ENCODE results near the gene SLC12A6.
A peak's percentile ranks its signal among the peaks of the same experiment; 100 is the strongest.

SLC12A6 gene

DNA sequence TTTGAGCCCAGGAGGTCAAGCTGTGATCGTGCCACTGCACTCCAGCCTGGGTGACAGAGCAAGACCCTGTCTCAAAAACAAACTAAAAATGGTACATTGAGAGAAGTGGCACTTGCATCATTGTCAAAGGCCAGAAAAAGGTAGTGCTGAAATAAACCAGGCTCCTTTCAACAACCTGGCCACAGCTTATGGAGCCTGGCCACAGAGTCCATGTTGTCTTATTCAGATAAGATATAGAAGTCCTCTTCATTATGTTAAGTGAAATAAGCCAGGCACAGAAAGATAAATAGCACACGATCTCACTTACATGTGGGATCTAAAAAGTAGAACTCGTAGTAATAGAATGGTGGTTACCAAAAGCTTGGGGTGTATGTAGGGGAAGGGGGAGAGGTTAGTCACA, 78.0 kb downstream of the SLC12A6 start:
- DNase-seq (ENCODE audit: low spot score) = no peak

DNA sequence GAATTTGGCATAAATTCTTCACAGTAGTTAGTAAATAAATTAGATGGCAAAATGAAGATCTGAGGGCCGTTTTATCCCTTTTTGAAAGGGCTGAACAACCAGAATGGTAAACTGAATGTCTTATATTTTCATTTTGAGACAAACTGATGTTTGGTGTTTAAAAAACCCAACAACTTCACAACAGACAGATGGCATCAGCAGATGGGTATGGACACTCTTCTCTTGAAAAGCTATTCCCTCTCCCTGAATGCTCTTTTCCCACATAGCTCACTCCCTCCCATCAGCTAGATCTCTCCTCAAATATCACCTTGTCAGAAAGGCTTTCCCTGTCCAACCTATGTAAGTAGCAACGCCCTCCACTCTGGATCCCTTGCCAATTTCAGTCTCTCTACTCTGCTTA, 79.4 kb downstream of the SLC12A6 start:
- DNase-seq (ENCODE audit: low spot score) = no peak

DNA sequence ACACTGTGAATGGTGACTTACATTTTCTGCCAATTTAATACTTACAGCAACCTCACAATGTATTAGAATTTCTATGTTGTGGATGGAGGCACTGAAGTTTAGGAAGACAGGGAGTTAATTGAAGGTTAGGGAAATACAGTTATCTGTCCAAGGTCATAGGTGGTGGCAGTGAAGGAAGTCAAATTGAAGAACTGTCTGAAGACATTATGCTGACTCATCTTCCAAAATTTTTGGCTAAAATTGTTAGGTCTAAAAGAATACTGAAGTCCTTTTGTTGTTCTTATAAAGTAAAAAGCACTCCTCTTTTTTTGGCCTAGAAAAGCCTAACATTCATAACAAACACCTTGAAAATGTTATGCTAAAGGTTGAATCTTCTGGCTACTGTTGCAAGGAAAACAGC, 85.0 kb downstream of the SLC12A6 start:
- DNase-seq (ENCODE audit: low spot score) = no peak

DNA sequence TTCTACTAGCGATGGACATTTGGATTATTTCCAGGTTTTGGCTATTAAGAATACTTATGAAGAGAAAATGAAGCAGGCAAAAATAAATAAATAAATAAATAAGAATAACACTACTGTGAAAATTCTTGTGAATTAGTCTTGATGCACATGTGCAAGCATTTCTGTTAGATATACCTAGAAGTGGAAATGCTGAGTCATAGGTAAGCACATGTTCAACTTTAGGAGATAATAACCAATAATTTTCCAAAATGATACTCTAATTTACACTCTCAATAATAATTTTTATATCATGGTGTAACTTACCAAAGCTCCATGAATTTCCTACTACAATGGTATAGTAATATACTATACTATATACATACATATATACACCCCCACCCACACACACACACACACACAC, 89.4 kb downstream of the SLC12A6 start:
- no peak for DNase-seq (ENCODE audit: low spot score)

DNA sequence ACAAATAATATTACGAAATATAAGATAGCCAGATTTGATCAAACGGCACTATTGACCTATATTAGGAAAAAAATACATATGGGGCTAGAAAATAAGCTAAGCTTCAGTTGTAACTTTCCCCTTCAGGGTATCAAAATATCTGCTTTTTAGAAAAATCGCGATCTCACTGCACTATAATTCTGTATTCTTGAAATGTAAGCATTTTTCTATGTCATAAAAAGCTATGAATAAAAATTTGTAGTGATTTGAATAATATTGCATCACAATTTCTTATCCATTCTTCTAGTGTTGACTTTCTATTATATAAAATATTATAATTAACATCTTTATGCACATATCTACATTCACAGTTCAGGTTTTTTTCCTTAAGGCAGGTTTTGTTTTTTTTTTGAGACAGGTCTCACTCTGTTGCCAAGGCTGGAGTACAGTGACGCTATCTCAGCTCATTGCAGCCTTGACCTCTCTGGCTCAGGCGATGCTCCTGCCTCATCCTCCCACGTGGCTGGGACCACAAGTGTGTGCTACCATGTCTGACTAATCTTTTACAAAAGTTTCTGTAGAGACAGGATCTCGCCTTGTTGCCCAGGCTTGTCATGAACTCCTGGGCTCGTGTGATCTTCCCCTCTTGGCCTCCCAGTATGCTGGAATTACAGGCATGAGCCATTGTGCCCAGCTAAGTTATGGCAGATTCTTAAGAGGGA, 91.2 kb downstream of the SLC12A6 start:
- no peak for DNase-seq (ENCODE audit: low spot score)

DNA sequence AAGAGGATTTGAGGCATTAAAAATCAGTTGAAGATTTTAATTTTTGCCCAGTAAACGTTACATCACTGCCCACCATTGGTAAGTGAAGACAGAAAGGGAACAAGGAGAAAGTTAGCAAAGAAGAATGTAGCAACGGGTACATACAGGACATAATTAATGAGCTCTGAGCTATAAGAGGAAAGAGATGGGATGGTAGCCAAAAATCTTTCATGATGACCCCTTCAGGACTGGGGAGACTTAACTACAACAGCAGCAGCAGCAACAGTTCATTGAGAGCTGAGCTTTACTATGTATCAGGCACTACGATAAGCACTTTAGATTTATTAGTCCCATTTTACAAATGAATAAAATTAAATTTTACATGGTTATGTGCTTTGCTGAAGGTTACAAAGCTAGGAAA, 94.4 kb downstream of the SLC12A6 start:
- DNase-seq (ENCODE audit: low spot score) = no peak

DNA sequence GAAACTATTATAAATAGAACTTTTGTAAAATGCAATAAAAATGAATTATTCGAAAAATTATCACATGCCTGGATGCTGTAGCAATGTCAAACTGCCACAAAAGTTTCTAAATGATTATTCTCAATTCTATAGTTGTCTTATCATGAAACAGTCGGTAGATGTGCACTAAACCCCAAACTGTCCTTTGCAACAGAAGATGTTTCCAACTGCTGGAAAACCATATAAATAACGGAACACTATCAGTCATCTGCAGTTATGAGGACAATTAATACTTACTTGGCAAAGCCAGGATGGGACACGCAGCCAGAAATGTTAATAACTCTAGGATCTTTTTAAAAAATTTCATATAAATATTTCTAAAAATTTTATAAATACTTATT, 95.3 kb downstream of the SLC12A6 start:
- no peak for DNase-seq (ENCODE audit: low spot score)

DNA sequence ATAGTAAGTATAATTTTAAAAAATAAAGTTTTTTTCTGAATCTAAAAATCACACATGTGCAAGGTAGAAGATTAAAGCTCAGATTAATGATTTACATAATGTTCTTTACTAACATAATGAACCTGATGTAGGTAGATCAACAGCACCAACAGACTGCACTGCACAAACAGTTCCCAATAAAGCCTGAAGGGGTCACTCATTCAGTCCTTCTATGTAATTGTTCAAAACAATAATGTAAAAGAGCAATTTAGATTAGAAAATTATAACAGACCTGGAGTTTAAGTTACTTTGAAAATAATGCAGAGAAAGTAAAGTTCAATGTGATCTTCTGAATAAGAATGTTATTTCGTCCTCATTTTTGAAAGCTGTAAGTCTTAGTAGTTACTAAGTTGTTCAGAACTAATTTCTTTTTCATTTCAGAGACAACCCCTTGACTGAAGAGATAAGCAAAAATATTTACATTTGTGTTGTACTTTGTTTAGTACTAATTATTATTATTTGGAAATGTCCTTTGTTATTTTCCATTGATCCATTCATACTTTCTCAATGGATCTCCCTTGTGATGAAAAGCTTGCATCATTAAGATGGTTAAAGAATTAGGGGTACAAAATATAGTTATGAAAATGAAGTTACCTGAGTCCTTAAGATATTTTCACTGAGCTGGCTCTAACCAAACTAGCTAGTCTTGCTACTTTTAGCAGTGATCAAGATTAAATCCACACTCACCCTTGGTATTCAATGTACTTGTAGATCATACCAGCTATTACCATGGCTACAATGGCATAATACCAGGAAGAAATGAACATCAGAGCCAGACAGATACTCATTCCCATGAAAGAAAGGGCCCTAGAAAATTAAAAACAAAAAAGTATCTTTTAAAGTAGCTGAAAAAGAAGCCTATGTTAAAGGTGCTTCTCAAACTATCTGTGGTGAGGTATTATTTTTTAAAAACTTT, 95.9 kb downstream of the SLC12A6 start:
- peak; percentile 12 for DNase-seq (ENCODE audit: low spot score)

DNA sequence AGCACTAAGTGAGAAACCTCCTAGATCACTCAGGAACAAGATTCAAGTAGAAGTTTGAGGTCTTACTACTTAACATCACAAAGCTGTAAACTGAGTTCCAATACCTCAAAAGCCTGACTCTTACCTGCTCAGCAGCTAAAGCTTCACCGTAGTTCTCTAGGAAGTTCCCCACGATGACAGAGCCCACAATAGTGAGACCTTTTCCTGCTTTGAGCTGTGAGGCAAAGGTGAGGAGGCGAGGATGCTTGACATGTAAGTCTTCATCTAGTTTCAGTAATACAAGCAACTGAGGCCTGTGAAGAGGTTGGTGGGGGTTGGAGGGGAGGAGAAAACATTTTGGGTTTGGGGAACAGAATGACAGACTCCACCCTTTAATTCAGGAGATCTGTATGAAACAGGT, 97.0 kb downstream of the SLC12A6 start:
- no peak for DNase-seq (ENCODE audit: low spot score)

DNA sequence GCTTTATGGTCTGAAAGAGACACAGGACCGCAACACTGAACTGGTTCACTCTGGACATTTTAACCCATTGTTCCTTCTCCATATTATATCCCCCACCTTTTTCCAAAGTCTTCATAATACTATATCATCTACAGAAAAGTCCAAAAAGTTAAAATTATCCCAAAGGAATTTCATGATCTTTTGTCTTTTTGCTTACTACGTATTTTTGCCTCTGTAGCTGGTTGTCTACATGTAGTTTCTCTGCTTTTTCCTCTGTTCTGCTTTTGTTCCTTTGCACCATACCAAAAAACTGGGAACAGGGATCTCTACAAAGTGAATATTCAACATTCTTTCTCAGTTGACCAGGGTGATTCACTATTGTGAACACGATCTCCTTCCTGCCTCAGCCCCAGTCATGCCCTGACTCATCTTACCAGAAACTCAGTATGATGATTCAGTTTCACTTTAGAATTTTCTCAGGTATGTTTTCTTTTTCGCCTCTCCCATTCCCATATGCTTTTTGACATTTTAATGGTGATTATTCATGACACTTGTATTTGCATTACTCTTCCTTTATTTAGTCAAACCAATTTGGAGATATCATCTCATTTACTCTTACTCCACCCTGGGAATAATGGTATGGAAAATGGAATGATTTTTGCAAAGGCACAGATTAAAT, 98.3 kb downstream of the SLC12A6 start:
- DNase-seq (ENCODE audit: low spot score) = no peak

DNA sequence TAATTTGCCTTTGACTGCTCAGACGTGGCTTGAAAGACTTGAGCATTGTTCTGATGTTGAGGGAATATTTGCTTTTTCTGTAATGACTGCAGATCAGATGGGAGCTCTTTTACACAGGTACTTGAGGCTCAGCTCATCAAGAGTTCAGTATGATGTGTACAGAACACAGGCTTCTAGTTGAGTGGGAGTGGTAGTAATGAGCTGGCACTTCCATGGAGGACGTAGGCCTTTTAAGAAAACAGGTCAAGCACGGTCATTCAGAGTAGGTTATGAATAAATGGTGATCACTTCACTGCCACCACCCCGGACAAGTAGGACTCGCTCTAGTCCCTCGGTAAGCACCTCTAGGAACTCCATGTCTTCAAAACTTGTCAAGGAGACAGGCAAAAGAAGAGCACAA, 104.0 kb downstream of the SLC12A6 start:
- no peak for DNase-seq (ENCODE audit: low spot score)

DNA sequence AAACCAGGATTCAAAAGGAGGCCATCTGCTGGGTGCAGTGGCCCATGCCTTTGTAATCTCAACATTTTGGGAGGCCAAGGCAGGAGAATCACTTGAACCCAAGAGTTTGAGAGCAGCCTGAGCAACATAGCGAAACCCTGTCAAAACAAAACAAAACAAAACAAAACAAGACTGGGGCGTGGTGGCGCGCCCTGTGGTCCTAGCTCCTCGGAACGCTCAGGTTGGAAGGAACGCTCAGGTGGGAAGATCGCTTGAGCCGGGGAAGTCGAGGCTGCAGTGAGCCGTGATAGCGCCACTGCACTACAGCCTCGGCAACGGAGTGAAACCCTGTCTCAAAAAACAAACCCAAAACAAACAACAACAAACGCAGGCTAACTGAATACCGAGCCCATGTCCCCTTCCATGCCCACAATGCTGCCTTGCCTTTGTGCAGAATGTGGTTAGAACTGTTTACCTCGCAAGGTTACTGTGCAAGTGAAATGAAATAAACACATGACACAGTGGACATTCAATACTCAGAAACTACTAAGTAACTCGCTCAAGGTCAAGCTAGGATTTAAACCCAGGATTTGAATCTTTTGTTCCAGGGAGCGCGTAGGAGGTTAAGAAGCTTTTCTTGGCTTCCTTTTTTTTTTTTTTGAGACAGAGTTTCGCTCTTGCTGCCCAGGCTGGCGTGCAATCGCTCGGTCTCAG, 113.5 kb downstream of the SLC12A6 start:
- DNase-seq (ENCODE audit: low spot score) = no peak

DNA sequence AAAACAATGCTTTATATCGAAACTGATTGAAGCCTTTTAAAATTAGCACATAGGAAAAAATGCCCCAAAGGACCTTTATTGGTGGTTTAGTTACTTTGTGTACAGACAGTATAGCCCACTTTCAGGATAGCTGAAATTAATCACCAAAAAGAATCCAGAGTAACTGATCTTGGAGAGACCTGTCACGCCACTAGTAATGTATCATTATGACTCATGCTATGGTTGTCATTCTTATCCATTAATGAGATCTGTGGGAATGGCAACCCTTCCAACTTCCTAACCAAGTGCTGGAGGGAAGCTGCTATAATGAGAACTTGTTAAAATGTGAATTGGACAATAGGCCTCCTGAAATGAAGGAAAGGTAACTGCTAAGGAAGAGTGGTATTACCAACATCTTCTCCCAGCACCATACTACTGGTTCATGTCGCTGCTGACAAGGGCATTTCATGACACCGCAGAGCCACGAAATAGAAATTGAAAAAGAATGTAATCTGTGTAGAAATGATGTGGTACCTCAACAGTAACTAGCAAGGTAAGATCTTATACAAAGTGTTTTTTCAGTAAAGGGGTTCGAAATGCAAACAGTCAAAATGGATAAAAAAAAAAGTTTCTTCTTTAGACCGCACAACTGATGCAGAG, 119.9 kb downstream of the SLC12A6 start:
- no peak for DNase-seq (ENCODE audit: low spot score)

DNA sequence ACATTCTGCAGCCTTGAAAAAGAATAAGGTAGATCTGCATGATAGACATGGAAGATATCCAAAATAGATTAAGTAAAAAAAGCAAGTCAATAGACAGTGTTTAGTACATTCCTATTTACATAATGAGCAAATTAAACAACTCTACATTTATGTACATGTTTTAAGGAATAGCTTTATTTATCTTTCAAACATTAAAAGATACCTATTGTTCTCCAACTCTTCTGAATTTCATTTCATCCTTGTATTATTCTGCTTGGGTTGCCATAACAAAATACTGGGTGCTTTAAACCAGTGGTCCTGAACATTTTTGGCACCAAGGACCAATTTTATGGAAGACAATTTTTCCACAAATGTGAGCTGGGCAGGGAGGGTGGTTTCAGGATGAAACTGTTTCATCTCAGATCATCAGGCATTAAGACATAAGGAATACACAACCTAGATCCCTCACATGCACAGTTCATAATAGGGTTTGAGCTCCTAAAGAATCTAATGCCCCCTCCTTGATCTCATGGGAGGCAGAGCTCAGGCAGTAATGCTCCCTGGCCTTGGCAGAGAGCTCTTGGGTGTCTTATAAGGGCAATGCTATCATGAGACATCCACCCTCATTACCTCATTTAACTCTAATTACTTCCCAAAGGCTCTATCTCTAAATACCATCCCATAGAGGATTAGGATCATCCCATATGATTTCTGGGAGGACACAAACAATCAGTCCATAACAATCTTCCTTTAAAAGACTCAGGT, 120.9 kb downstream of the SLC12A6 start:
- no peak for DNase-seq (ENCODE audit: low spot score)

DNA sequence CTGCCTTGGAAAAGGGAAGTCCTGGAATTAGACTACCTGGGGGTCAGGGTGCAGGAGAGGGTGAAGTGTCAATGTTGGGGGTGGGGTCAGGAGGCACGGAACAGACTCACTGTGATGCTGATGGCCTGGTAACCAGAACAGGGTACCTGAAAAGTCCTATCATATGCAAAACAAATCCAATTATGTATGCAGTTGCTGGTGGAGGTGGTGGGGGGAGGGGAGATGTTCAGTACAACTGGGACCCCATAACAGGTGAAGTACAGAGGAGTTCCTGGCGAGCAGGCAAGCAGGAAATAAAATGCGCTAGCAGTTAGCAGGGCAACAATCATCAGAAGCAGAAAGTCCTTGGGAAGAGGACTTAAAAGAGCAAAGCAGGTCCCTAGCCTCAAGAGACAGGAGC, 123.4 kb downstream of the SLC12A6 start:
- no peak for DNase-seq (ENCODE audit: low spot score)

DNA sequence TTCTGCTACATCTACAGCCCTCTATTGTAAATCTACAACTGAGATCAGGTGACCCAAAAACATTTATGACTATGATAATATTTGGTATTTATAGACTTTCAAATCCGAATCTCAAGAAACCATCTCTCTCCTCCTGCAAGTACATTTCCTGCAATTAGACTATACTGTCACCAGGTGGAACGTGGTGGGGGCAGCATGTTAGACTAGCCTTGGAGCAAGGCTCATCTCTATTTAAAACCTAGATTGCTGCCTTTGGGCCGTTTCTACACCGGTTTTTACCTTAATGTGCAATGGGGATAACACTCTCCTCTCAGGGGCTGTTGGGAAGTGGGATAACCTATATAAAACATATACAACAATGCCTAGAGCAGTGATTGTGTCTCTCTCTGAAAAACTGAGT, 123.9 kb downstream of the SLC12A6 start:
- no peak for DNase-seq (ENCODE audit: low spot score)

DNA sequence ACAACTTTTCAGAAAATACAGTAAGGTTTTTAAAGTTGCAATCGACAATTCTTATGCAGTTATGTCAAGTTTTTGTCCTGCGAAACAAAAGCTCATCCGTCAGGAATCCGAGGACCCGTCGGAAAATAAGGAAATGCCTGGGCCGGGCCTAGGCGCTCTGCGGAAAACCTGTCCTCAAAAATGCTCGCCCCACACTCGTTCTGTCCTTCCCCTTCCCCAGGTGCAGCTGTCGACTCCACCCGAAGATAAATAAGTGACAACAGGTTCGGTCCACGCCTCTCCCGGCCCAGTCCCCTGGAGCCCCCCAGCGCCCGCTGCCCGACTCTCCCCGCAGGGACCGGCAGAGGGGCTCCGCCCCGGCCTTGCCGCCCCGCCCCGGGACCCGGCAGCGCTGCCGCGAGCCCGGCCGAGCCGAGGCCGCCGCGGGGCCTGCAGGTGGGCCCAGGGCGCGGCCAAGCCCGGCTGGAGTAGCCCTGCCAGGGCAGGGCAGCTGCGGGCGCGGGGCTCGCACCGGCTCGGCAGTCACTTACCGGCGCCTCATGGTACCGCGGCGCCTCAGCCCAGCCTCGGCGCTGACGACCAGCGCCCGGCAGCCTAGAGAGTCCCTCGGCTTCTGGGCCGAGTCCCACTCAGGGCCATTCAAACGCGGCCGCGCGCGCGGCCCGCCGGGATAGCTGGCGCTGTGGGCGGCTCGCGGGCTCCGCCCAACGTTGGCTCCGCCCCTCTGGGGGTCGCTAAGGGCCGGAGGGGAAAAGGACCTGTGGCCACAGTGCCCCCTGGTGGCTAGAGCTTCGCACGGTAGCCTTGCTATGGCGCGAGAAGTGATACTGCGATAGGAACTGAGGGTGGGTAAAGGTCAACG, 127.9 kb downstream of the SLC12A6 start, which contains the start of gene KATNBL1:
Gene KATNBL1 (minus strand): TSS at position 676 of the 862 bp plus-strand sequence. CDS start 46,420 bp downstream, outside the sequence.
- DNase-seq (ENCODE audit: low spot score) = peak; percentile 95

DNA sequence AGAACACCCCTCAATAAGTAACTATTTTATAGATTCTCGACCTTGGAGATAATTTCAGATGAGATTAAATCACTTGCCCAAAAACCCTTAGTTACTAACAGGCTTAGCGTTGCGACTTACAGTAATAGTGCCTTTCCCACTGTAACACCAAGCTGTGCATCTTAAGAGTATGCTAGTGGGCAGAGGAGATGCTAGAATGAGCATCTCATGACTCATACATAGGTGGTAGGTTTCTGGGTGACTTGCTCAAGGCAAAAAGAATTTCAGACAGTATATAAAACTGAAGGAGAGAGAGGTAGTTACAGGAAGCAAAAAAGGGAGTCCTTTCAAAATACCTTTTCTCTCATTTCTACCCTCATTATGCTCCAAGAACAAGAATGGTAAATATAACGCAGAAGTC, 131.6 kb downstream of the SLC12A6 start:
- DNase-seq (ENCODE audit: low spot score) = no peak

DNA sequence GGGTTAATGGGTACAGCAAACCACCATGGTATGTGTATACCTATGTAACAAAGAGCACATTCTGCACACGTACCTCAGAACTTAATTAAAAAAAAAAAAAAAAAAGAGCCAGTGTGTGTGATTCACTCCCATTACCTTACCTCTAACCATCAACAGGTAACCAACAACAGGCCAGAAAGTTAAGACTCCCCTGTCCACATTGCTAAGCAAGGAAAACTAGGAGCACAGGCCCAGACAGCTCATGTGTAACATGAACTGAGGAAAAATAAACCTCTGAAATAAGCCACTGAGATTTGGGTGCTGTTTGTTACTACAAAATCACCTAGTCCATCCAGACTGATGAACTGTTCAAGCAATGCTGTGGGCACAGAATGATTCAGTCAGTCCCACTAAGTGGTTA, 133.6 kb downstream of the SLC12A6 start:
- no peak for DNase-seq (ENCODE audit: low spot score)

DNA sequence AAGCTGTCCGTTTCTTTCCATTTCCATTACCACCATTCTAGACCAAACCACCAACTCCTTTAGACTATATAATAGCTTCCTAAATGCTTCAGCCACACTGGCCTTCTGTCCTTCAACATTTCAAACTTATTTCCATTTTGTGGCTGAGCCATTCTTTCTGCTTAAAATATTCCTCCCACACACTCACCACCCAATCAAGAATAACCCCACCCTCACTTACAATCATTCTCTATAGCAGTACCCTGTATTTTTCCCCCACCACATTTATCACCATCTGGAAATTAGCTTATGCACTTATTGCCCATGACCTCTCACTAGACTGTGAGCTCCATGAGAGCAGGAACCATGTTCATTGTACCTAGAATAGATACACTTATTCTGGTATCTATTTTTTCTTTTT, 134.3 kb downstream of the SLC12A6 start:
- no peak for DNase-seq (ENCODE audit: low spot score)

Measured in putamen (tissue), 1 donor.